B cell (primary cell): ENCODE measurements around the gene CGB1. TPM values are rescaled to one million over a fixed set of nuclear protein-coding genes. Genes with fewer than 3 reads are reported as not detected.
"Not testable (repeated sequence)": the region's sequence is repeated elsewhere in the genome, so short reads cannot be mapped to it uniquely, and the experiment has no call there.

ENCODE experiments used
- ATAC-seq: fragments of 200-7000 bp; cut with Tn5 transposase; one replicate; pipeline ENCODE4 v1.10.0; 2021; ENCODE audit warnings: low read depth, mild to moderate bottlenecking, moderate number of reproducible peaks, moderate library complexity
- CTCF ChIA-PET: fragments of 350-600 bp; sonication (Branson Sonifier 250); formaldehyde crosslinking; loops from one replicate; lab custom pipeline; 2021; ENCODE audit warnings: antibody characterized with exemption, inconsistent platforms; lab: Charles Lee
- POLR2A ChIA-PET: fragments of 350-600 bp; sonication (Branson Sonifier 250); formaldehyde crosslinking; loops from one replicate; lab custom pipeline; 2021; ENCODE audit warnings: antibody characterized with exemption; lab: Charles Lee
- DNase-seq: peaks from one replicate; pipeline ENCODE4 v3.0.0; 2013
- H2AFZ ChIP-seq: 2 replicates; pipeline ENCODE4 v1.6.1; 2012; ENCODE audit warnings: mild to moderate bottlenecking, low read depth, low read length; ENCODE audit not compliant: insufficient read depth, poor library complexity, severe bottlenecking
- H3K27ac ChIP-seq, 2 donors: 1 replicate in 1 of 2; 2 replicates in 1 of 2; pipeline ENCODE4 v1.5.1; 2012 to 2013; ENCODE audit warnings: low read length in 2 of 2, mild to moderate bottlenecking in 2 of 2, moderate library complexity in 1 of 2
- H3K27me3 ChIP-seq, 4 experiments: fragments of 200-600 bp in 1 of 4; sonication (generic) in 1 of 4; replicated peaks in 1 of 4; 1 replicate in 2 of 4; 2 replicates in 2 of 4; pipeline versions ENCODE4 v1.6.1 to v1.7.0; 2013 to 2016; ENCODE audit warnings: low read length in 3 of 4, mild to moderate bottlenecking in 2 of 4, mixed read lengths in 1 of 4, moderate library complexity in 1 of 4; ENCODE audit not compliant: insufficient read depth in 4 of 4, control insufficient read depth in 3 of 4; ENCODE audit errors: control extremely low read depth in 1 of 4
- H3K36me3 ChIP-seq, 2 experiments: replicated peaks in 1 of 2; 1 replicate in 1 of 2; 2 replicates in 1 of 2; pipeline versions ENCODE4 v1.6.1 to v1.7.1; 2013; ENCODE audit warnings: low read length in 1 of 2; ENCODE audit not compliant: insufficient read depth in 2 of 2, control insufficient read depth in 1 of 2; ENCODE audit errors: control extremely low read depth in 1 of 2, extremely low read depth in 1 of 2
- H3K4me1 ChIP-seq, 2 donors: fragments of 200-600 bp in 1 of 2; sonication (generic) in 1 of 2; 1 replicate in 1 of 2; 2 replicates in 1 of 2; pipeline versions ENCODE4 v1.5.1 to v1.6.1; 2013 to 2017; ENCODE audit warnings: low read length in 2 of 2; ENCODE audit not compliant: control insufficient read depth in 2 of 2, insufficient read depth in 2 of 2
- H3K4me2 ChIP-seq: replicated peaks from 2 replicates; pipeline ENCODE3; 2012; ENCODE audit warnings: mild to moderate bottlenecking, low read depth, low read length; ENCODE audit not compliant: poor library complexity, severe bottlenecking
- H3K4me3 ChIP-seq, 5 experiments: fragments of 200-600 bp in 1 of 5; sonication (generic) in 1 of 5; 1 replicate in 3 of 5; 2 replicates in 2 of 5; pipeline versions ENCODE4 v1.5.1 to v1.7.0; 2011 to 2016; ENCODE audit warnings: low read length in 4 of 5, mild to moderate bottlenecking in 4 of 5, low read depth in 2 of 5, control low read depth in 1 of 5, moderate library complexity in 1 of 5; ENCODE audit not compliant: insufficient read depth in 1 of 5; ENCODE audit errors: control extremely low read depth in 1 of 5, extremely low read depth in 1 of 5
- H3K79me2 ChIP-seq: fragments of 200-600 bp; sonication (generic); one replicate; pipeline ENCODE4 v1.6.0; 2016; ENCODE audit warnings: low read length; ENCODE audit not compliant: control insufficient read depth, insufficient read depth
- H3K9ac ChIP-seq: fragments of 200-600 bp; sonication (generic); 2 replicates; pipeline ENCODE4 v1.6.1; 2017; ENCODE audit warnings: mild to moderate bottlenecking, low read length, moderate library complexity
- H3K9me3 ChIP-seq, 3 donors: one replicate each; pipeline versions ENCODE4 v1.6.1 to v1.7.1; 2013; ENCODE audit warnings: low read length in 2 of 3; ENCODE audit not compliant: control insufficient read depth in 2 of 3, insufficient read depth in 1 of 3; ENCODE audit errors: control extremely low read depth in 1 of 3
- H4K20me1 ChIP-seq: 2 replicates; pipeline ENCODE4 v1.6.0; 2012; ENCODE audit warnings: mild to moderate bottlenecking, low read length; ENCODE audit not compliant: insufficient read depth, control insufficient read depth, poor library complexity, severe bottlenecking
- H3K27ac Mint-ChIP-seq: one replicate; pipeline ENCODE4 v1.8.0; 2021; ENCODE audit warnings: mixed read lengths
- H3K27me3 Mint-ChIP-seq: one replicate; pipeline ENCODE4 v1.8.0; 2021; ENCODE audit warnings: mixed read lengths
- H3K4me1 Mint-ChIP-seq: one replicate; pipeline ENCODE4 v1.8.0; 2021; ENCODE audit warnings: mixed read lengths
- H3K4me3 Mint-ChIP-seq: one replicate; pipeline ENCODE4 v1.8.0; 2021; ENCODE audit warnings: mixed read lengths
- H3K9me3 Mint-ChIP-seq: one replicate; pipeline ENCODE4 v1.8.0; 2022; ENCODE audit warnings: mixed read lengths; ENCODE audit not compliant: insufficient read depth
- WGBS: methylation state at CpG from one replicate; pipeline ENCODE4 v1.1.5; 2013; ENCODE audit warnings: missing lambda C conversion rate; ENCODE audit not compliant: insufficient coverage; 5-methylcytosine and 5-hydroxymethylcytosine counted together
- intact Hi-C: fragments of 100-400 bp; cut with micrococcal nuclease; formaldehyde crosslinking; loops from one replicate; pipeline ENCODE4 v1.10.0; 2022
- polyA plus RNA-seq: library from polyadenylated mRNA; depleted of rRNA; stranded (reverse); fragments of >200 nt; gene quantifications from 2 replicates; pipeline ENCODE4 v1.2.3, GENCODE V29; 2012
- total RNA-seq, 2 donors: library from RNA; stranded (reverse); fragments of 120-200 nt in 1 of 2; gene quantifications; 1 replicate in 1 of 2; 2 replicates in 1 of 2; pipeline versions ENCODE4 v1.2.3 to v1.2.4, GENCODE V29; 2013 to 2022

CGB1 gene
- total and polyA plus RNA-seq, 2 donors (not counting 1 experiment from before 2014, with no cell fraction given): not detected

DNA sequence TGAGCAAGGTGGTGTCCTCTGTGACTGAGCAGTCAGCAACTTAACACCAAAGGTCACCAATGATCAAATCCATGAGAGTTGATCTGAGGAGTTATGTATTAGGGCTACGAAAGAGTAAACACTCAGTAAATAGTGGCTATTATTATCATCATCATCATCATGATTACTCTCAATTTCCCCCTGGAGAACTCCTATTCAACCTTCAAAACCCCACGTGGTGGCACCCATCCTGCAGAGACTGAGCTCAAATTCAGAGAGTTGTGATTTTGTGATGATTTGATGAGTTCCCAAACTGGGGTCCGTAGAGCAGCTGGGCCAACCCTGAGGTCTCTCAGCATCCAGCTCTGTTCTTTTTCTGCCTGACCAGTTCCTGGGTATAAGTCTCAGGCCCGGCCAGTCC, 13.1 kb upstream of the CGB1 start:
- H3K4me2 ChIP-seq, H3K9ac ChIP-seq, ATAC-seq, H3K9me3 Mint-ChIP-seq, H3K36me3 ChIP-seq, H3K9me3 ChIP-seq, H3K79me2 ChIP-seq, CTCF ChIA-PET, H4K20me1 ChIP-seq, H3K4me3 Mint-ChIP-seq, DNase-seq, H3K4me1 Mint-ChIP-seq, POLR2A ChIA-PET, H3K4me3 ChIP-seq, H3K27me3 ChIP-seq, H3K4me1 ChIP-seq, intact Hi-C loops, H3K27ac Mint-ChIP-seq, H2AFZ ChIP-seq, H3K27ac ChIP-seq, H3K27me3 Mint-ChIP-seq: not testable (repeated sequence)
- WGBS: no CpG with 5 or more reads among the region's 4 CpGs

DNA sequence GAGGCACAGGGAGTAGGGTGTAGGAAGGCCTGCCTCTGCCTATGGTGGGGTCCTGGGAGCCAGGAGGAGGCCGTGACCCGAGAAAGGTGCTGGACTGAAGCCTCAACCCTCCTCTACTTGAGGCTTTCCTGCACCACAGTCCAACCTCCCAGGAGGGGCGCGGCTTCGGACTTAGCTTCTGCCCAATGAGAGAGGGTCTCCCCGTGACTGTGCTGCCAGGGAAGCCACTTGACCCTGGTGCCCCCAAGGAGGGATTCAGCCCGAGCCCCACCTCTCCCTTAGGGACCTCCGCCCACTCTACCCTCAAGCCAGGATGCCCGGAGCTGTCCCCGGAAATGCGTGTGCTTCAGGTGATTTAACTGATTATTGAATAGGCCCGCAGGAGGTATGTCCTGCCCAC, 12.3 kb upstream of the CGB1 start, which contains the start of gene CGB8:
Gene CGB8 (minus strand): TSS at position 101 of the 400 bp plus-strand sequence. CDS start 372 bp downstream, outside the sequence.
- WGBS: 67% methylated on average over 5 of the region's 12 CpGs
- H2AFZ ChIP-seq, H3K9me3 ChIP-seq, H3K27me3 ChIP-seq, H3K4me1 ChIP-seq, H3K27ac Mint-ChIP-seq, ATAC-seq, DNase-seq, intact Hi-C loops, H3K4me3 Mint-ChIP-seq, CTCF ChIA-PET, POLR2A ChIA-PET, H3K79me2 ChIP-seq, H3K27me3 Mint-ChIP-seq, H3K4me1 Mint-ChIP-seq, H3K4me3 ChIP-seq, H3K4me2 ChIP-seq, H3K9me3 Mint-ChIP-seq, H3K36me3 ChIP-seq, H4K20me1 ChIP-seq, H3K9ac ChIP-seq, H3K27ac ChIP-seq: not testable (repeated sequence)

DNA sequence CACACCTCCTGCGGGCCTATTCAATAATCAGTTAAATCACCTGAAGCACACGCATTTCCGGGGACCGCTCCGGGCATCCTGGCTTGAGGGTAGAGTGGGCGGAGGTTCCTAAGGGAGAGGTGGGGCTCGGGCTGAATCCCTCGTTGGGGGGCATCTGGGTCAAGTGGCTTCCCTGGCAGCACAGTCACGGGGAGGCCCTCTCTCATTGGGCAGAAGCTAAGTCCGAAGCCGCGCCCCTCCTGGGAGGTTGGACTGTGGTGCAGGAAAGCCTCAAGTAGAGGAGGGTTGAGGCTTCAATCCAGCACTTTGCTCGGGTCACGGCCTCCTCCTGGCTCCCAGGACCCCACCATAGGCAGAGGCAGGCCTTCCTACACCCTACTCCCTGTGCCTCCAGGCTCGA, 6.9 kb upstream of the CGB1 start, which contains the start of gene CGB5:
Gene CGB5 (plus strand): TSS at position 301 of the 400 bp plus-strand sequence. CDS start 362 bp downstream, outside the sequence.
- H3K4me3 Mint-ChIP-seq, CTCF ChIA-PET, H3K4me1 ChIP-seq, H4K20me1 ChIP-seq, ATAC-seq, intact Hi-C loops, H3K9me3 Mint-ChIP-seq, H3K4me1 Mint-ChIP-seq, DNase-seq, H3K27ac ChIP-seq, H3K27ac Mint-ChIP-seq, H3K4me3 ChIP-seq, H3K79me2 ChIP-seq, H3K9ac ChIP-seq, H3K27me3 ChIP-seq, H3K36me3 ChIP-seq, H3K9me3 ChIP-seq, POLR2A ChIA-PET, H3K4me2 ChIP-seq, H2AFZ ChIP-seq, H3K27me3 Mint-ChIP-seq: not testable (repeated sequence)
- WGBS: 78% methylated on average over 7 of the region's 15 CpGs

DNA sequence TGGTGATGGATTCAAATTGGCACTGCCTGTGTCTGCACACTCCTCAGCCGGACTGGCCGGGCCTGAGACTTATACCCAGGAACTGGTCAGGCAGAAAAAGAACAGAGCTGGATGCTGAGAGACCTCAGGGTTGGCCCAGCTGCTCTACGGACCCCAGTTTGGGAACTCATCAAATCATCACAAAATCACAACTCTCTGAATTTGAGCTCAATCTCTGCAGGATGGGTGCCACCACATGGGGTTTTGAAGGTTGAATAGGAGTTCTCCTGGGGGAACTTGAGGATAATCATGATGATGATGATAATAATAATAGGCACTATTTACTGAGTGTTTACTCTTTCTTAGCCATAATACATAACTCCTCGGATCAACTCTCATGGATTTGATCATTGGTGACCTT, 6.0 kb upstream of the CGB1 start:
- H3K4me3 ChIP-seq, H3K9me3 Mint-ChIP-seq, H3K27me3 Mint-ChIP-seq, H3K9ac ChIP-seq, H3K27ac ChIP-seq, H3K4me1 Mint-ChIP-seq, H3K79me2 ChIP-seq, H3K4me1 ChIP-seq, H3K27me3 ChIP-seq, POLR2A ChIA-PET, CTCF ChIA-PET, H3K4me3 Mint-ChIP-seq, H4K20me1 ChIP-seq, H3K9me3 ChIP-seq, H3K4me2 ChIP-seq, H3K27ac Mint-ChIP-seq, ATAC-seq, H2AFZ ChIP-seq, DNase-seq, H3K36me3 ChIP-seq, intact Hi-C loops: not testable (repeated sequence)
- no CpG with 5 or more reads among the region's 4 CpGs for WGBS
